ENCODE data around the gene ANO2.

GRCh38 chr12:5581019-5581418, 364.0 kb downstream of the ANO2 start:
- TF ChIP-seq REST (IDR thresholded peaks at IDR 0.05; ENCODE audit: insufficient read depth in 1 of 2, low read depth in 2 of 2, low read length in 2 of 2) (no peak), POLR2AphosphoS5 (IDR thresholded peaks at IDR 0.05; ENCODE audit: low read depth, low read length) (no peak), SIN3A (IDR thresholded peaks at IDR 0.05; ENCODE audit: borderline replicate concordance, insufficient read depth, low read length) (no peak), TAF1 (IDR thresholded peaks at IDR 0.05; ENCODE audit: borderline replicate concordance, insufficient read depth, low read length) (no peak)
